ENCODE data around the gene GOLGA2.

Gene GOLGA2

DNA sequence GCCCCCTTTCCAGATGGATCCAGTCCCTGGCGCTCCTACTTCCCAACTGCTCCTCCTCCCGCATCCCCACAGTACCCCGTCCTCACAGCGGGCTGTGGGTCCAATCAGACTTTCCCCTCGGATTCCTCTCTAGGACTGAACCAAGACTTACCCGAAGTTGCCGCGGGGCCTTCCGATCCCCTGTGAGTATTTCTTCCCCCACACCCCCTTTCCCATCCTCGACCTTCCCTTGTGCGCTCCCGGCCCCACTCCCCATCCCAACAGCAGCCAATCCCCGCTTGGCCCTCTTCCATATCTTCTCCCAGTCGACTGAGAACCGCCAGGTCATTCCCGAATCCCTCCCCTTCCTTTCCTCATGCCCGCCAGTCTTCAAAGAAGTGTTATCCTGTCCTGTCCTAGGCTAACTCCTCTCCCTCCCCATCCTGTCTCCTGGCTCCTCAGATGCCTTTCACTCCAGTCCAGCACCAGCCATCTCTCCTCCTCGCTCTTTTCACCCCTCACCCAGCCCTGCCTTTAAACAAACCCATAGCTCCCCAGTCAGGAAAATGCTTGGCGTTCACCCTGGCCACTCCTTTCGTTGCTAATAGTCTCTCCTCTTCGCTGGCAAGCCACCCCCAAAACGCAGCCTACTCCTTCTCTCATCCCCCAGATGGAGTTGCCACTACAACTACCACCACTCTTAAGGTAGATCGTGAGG is 915 bp upstream of the GOLGA2 start:
- no peaks in the 10 kb centered on the region for H3K9me3 ChIP-seq (ENCODE audit: insufficient read depth, low read length)
- H3K36me3 ChIP-seq (ENCODE audit: insufficient read depth, insufficient read length, low read length), result peaks cover 33% of the 10 kb centered on the region
- TF ChIP-seq SUZ12 (IDR thresholded peaks at IDR 0.05; ENCODE audit: extremely low read depth, insufficient read depth, insufficient read length) (no peak), YY1 (IDR thresholded peaks at IDR 0.05; ENCODE audit: insufficient read depth, insufficient read length) (no peak), ZNF274 (IDR thresholded peaks at IDR 0.05; ENCODE audit: low read depth, low read length) (no peak)
- H3K4me1 ChIP-seq (ENCODE audit: insufficient read depth, insufficient read length), result peaks cover 13% of the 10 kb centered on the region
- peak overlapping the region; percentile 96 for H3K9ac ChIP-seq (ENCODE audit: insufficient read length, low read depth)
- DNase-seq (ENCODE audit: low read depth, low spot score), result no peak
- H3K27me3 ChIP-seq (ENCODE audit: insufficient read depth, insufficient read length), result no peaks in the 10 kb centered on the region
- H3K4me3 ChIP-seq (ENCODE audit: insufficient read length, low read depth), result peak overlapping the region; percentile 78

DNA sequence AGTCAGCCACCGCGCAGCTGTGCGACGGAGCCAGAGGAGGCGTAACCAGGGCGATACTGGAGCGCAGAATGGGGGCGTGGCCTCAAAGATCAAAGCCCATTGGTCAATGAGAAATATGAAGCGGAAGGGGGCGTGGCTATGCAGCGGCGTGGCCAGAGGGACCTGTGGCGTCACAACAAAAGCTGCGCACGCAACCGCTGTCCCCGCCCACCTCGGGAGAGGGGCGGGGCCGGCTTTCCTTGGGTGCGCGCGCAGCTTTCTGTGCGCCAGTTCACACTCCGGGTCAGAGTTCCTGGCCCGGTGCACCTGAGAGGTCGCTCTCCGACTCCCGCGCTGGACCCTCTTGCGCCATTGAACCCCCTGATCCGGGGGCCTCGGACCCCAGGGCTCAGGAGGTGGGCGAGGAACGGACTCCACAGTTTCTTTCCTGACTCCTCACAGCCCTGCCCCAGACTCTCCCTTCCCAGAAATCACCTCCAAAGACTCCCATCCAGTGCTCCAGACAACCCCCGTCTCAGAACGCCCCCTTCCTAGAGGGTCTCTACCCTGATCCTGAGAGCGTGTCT is 284 bp upstream of the GOLGA2 start, which contains the start of gene SWI5:
SWI5 (plus strand) TSS at position 269 of the 566 bp plus-strand sequence.
- H3K27me3 ChIP-seq (ENCODE audit: insufficient read depth, insufficient read length), result no peaks in the 10 kb centered on the region
- H3K4me1 ChIP-seq (ENCODE audit: insufficient read depth, insufficient read length), result peaks cover 16% of the 10 kb centered on the region
- peaks cover 39% of the 10 kb centered on the region for H3K36me3 ChIP-seq (ENCODE audit: insufficient read depth, insufficient read length, low read length)
- DNase-seq (ENCODE audit: low read depth, low spot score), result peak; percentile 99
- no peak for TF ChIP-seq SUZ12 (IDR thresholded peaks at IDR 0.05; ENCODE audit: extremely low read depth, insufficient read depth, insufficient read length)
- no peak for TF ChIP-seq YY1 (IDR thresholded peaks at IDR 0.05; ENCODE audit: insufficient read depth, insufficient read length)
- TF ChIP-seq ZNF274 (IDR thresholded peaks at IDR 0.05; ENCODE audit: low read depth, low read length), result no peak
- peak within 1 kb of the TSS; percentile 96 for H3K9ac ChIP-seq (ENCODE audit: insufficient read length, low read depth)
- H3K9me3 ChIP-seq (ENCODE audit: insufficient read depth, low read length), result no peaks in the 10 kb centered on the region
- H3K4me3 ChIP-seq (ENCODE audit: insufficient read length, low read depth), result peak within 1 kb of the TSS; percentile 85

DNA sequence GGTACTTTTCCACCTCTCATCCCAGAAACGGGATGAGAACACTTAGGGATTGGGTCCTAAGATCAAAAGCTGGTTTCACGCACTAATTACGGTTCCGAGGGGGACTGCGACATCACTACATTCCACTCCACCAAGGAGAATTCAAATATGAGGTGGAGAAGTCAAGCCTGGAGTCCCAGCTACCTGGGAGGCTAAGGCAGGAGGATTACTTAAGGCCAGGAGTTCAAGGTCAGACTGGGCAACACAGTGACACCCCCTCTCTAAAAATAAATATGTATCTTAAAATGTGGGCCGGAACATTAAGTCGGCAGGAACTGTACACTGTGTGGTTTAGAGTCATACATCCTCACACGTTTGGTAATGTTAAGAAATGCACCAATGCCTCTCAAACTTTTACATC is 1.6 kb downstream of the GOLGA2 start:
- TF ChIP-seq SUZ12 (IDR thresholded peaks at IDR 0.05; ENCODE audit: extremely low read depth, insufficient read depth, insufficient read length) (no peak), YY1 (IDR thresholded peaks at IDR 0.05; ENCODE audit: insufficient read depth, insufficient read length) (no peak), ZNF274 (IDR thresholded peaks at IDR 0.05; ENCODE audit: low read depth, low read length) (no peak)
- DNase-seq (ENCODE audit: low read depth, low spot score), result no peak
- peaks cover 52% of the 10 kb centered on the region for H3K36me3 ChIP-seq (ENCODE audit: insufficient read depth, insufficient read length, low read length)
- H3K9me3 ChIP-seq (ENCODE audit: insufficient read depth, low read length), result no peaks in the 10 kb centered on the region
- H3K9ac ChIP-seq (ENCODE audit: insufficient read length, low read depth), result peak overlapping the region; percentile 44
- H3K27me3 ChIP-seq (ENCODE audit: insufficient read depth, insufficient read length), result no peaks in the 10 kb centered on the region
- peaks cover 16% of the 10 kb centered on the region for H3K4me1 ChIP-seq (ENCODE audit: insufficient read depth, insufficient read length)
- H3K4me3 ChIP-seq (ENCODE audit: insufficient read length, low read depth), result no peak overlapping the region

GRCh38 chr9:128271512-128271911 is 4.3 kb downstream of the GOLGA2 start:
- no peaks in the 10 kb centered on the region for H3K9me3 ChIP-seq (ENCODE audit: insufficient read depth, low read length)
- no peaks in the 10 kb centered on the region for H3K27me3 ChIP-seq (ENCODE audit: insufficient read depth, insufficient read length)
- peaks cover 3% of the 10 kb centered on the region for H3K4me1 ChIP-seq (ENCODE audit: insufficient read depth, insufficient read length)
- DNase-seq (ENCODE audit: low read depth, low spot score), result no peak
- no peak overlapping the region for H3K9ac ChIP-seq (ENCODE audit: insufficient read length, low read depth)
- no peak for TF ChIP-seq ZNF274 (IDR thresholded peaks at IDR 0.05; ENCODE audit: low read depth, low read length)
- no peak for TF ChIP-seq YY1 (IDR thresholded peaks at IDR 0.05; ENCODE audit: insufficient read depth, insufficient read length)
- no peak for TF ChIP-seq SUZ12 (IDR thresholded peaks at IDR 0.05; ENCODE audit: extremely low read depth, insufficient read depth, insufficient read length)
- H3K36me3 ChIP-seq (ENCODE audit: insufficient read depth, insufficient read length, low read length), result peaks cover 71% of the 10 kb centered on the region
- H3K4me3 ChIP-seq (ENCODE audit: insufficient read length, low read depth), result no peak overlapping the region

DNA sequence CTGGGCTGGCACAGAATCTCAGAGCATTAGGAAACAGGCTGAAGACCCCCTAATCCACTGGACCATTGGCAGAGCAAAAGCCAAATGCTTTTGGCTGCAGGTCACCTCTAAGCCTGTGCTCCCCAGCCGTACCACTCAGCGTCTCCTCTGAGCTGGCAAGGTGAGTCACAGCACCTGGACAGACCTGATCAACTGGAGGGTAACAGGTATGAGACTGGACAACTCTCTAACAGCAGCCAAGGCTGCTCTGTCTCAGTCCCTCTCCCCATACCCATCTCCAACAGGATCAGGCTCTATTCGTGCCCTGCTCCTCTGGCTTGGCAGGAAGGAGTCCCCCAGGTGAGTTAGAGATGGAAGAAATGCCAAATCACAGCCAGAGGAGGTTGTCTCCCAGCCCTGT is 4.7 kb downstream of the GOLGA2 start:
- Histone ChIP-seq H3K4me1 (ENCODE audit: insufficient read depth, insufficient read length) (peaks cover 3% of the 10 kb centered on the region), H3K36me3 (ENCODE audit: insufficient read depth, insufficient read length, low read length) (peaks cover 75% of the 10 kb centered on the region), H3K9me3 (ENCODE audit: insufficient read depth, low read length) (no peaks in the 10 kb centered on the region), H3K27me3 (ENCODE audit: insufficient read depth, insufficient read length) (no peaks in the 10 kb centered on the region), H3K4me3 (ENCODE audit: insufficient read length, low read depth) (no peak overlapping the region), H3K9ac (ENCODE audit: insufficient read length, low read depth) (no peak overlapping the region)
- no peak for TF ChIP-seq YY1 (IDR thresholded peaks at IDR 0.05; ENCODE audit: insufficient read depth, insufficient read length)
- no peak for DNase-seq (ENCODE audit: low read depth, low spot score)

- Histone ChIP-seq H3K9me3 (ENCODE audit: insufficient read depth, low read length) (no peaks in the 10 kb centered on the region), H3K27me3 (ENCODE audit: insufficient read depth, insufficient read length) (no peaks in the 10 kb centered on the region), H3K9ac (ENCODE audit: insufficient read length, low read depth) (no peak overlapping the region), H3K4me3 (ENCODE audit: insufficient read length, low read depth) (no peak overlapping the region), H3K4me1 (ENCODE audit: insufficient read depth, insufficient read length) (peaks cover 3% of the 10 kb centered on the region), H3K36me3 (ENCODE audit: insufficient read depth, insufficient read length, low read length) (peaks cover 77% of the 10 kb centered on the region)
- DNase-seq (ENCODE audit: low read depth, low spot score), result no peak
- no peak for TF ChIP-seq ZNF274 (IDR thresholded peaks at IDR 0.05; ENCODE audit: low read depth, low read length)
- no peak for TF ChIP-seq YY1 (IDR thresholded peaks at IDR 0.05; ENCODE audit: insufficient read depth, insufficient read length)
- no peak for TF ChIP-seq SUZ12 (IDR thresholded peaks at IDR 0.05; ENCODE audit: extremely low read depth, insufficient read depth, insufficient read length)
Measured at GRCh38 chr9:128266868-128267590, 8.8 kb downstream of the GOLGA2 start.

DNA sequence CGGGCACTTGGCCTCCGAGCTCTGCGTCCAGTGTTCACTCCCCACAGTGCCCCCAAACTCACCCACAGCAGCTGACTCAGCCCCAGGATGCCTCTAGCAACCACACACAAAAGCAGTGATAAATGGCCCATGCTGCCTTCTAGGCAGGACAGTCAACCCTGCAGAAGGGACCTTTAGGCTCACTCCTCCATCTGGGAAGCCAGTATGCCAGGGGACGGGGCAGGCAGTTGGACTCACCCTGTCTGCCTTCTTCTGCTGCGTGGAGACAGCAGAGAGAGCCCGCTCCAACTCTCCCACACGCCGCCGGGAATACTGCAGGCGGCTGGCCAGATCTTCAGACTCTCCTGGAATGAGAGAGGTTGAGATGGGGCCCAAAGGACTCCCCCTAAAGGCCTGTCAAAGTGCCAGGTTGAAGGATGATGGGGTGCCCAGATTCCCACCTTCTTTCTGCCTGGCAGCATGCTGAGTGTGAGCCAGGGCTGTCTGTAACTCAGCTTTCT is 10.4 kb downstream of the GOLGA2 start:
- peaks cover 79% of the 10 kb centered on the region for H3K36me3 ChIP-seq (ENCODE audit: insufficient read depth, insufficient read length, low read length)

More for the DNA sequence above, 10.4 kb downstream of the GOLGA2 start:
- no peaks in the 10 kb centered on the region for H3K27me3 ChIP-seq (ENCODE audit: insufficient read depth, insufficient read length)
- TF ChIP-seq YY1 (IDR thresholded peaks at IDR 0.05; ENCODE audit: insufficient read depth, insufficient read length) (no peak), ZNF274 (IDR thresholded peaks at IDR 0.05; ENCODE audit: low read depth, low read length) (no peak), SUZ12 (IDR thresholded peaks at IDR 0.05; ENCODE audit: extremely low read depth, insufficient read depth, insufficient read length) (no peak)
- H3K9ac ChIP-seq (ENCODE audit: insufficient read length, low read depth), result no peak overlapping the region
- no peak overlapping the region for H3K4me3 ChIP-seq (ENCODE audit: insufficient read length, low read depth)
- no peaks in the 10 kb centered on the region for H3K9me3 ChIP-seq (ENCODE audit: insufficient read depth, low read length)
- no peaks in the 10 kb centered on the region for H3K4me1 ChIP-seq (ENCODE audit: insufficient read depth, insufficient read length)
- no peak for DNase-seq (ENCODE audit: low read depth, low spot score)

Data from NT2/D1 (cell line).